ENCODE data around the gene GRID1. TPM values are rescaled to one million over a fixed set of nuclear protein-coding genes. Genes with fewer than 3 reads are reported as not detected.

Gene GRID1
- total and polyA plus RNA-seq, 9 of the 15 experiments (the other 6 are each of a cell fraction or from before 2014, with no cell fraction given), result 0.01 to 7.2 (median 1.2) TPM

DNA sequence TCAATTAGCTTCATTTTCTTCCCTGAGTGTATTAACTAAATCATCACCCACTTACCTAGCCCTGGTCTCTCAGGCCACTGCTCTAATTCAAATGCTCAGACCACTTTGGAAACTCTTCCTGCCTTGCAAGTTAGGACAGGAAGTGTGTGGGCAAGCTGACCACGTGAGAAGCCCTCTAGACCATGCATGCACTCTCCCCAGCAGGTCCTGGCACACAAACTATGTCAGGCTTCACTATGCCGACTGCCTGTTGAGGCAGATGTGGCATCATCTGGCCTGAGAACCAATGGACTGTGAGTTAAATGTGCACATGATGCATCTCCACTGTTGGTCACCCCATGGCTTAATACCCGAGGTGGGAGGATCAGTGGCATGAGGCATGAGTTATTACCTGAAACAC is 439.6 kb downstream of the GRID1 start:
- no peaks in the 10 kb centered on the region for H4K20me1 ChIP-seq (replicated peaks; ENCODE audit: control insufficient read depth, insufficient read depth, low read length)
- no peak for ATAC-seq
- H3K79me2 ChIP-seq (ENCODE audit: control insufficient read depth, insufficient read depth, low read length), result no peaks in the 10 kb centered on the region
- H3K9ac ChIP-seq (ENCODE audit: insufficient read depth in 1 of 2, low read depth in 2 of 2, low read length in 2 of 2), result no peak overlapping the region
- no peak for FAIRE-seq
- no peak for DNase-seq (ENCODE audit: extremely low read depth in 1 of 4, low spot score in 3 of 4)
- no peaks in the 10 kb centered on the region for H3K4me1 ChIP-seq (replicated peaks in 1 of 2; ENCODE audit: control insufficient read depth in 2 of 2, insufficient read depth in 2 of 2, low read length in 2 of 2)
- H2AFZ ChIP-seq (ENCODE audit: low read depth, low read length), result no peak overlapping the region
- no peaks in the 10 kb centered on the region for H3K9me1 ChIP-seq (ENCODE audit: control insufficient read depth, insufficient read depth, low read length)
- H3K36me3 ChIP-seq (ENCODE audit: control insufficient read depth, insufficient read depth, low read length), result no peaks in the 10 kb centered on the region
- no peak overlapping the region for H3K4me3 ChIP-seq
- ChIA-PET CTCF (ENCODE audit: low intra/inter-chr PET ratio) (no interaction called here), POLR2A (no interaction called here)
- WGBS (ENCODE audit: insufficient coverage, low coverage, missing lambda C conversion rate), result 0% methylated on average over 3 of the region's 3 CpGs
- no peak for TF ChIP-seq POLR2B (IDR thresholded peaks at IDR 0.05; ENCODE audit: low read depth, partially characterized antibody)
- TF ChIP-seq MEF2A (IDR thresholded peaks at IDR 0.05; ENCODE audit: control insufficient read depth, low read depth, low read length), result no peak
- TF ChIP-seq ZNF764 (CRISPR knock-in tag; IDR thresholded peaks at IDR 0.05; ENCODE audit: low read depth), result no peak
- no peak for TF ChIP-seq TEAD1 (CRISPR knock-in tag; IDR thresholded peaks at IDR 0.05)
- no peak for TF ChIP-seq TCF7L2 (IDR thresholded peaks at IDR 0.05; ENCODE audit: low read depth, low read length)
- no peak for TF ChIP-seq CCNT2 (IDR thresholded peaks at IDR 0.05; ENCODE audit: borderline replicate concordance, extremely low read depth, insufficient read length, low read depth, low read length)
- no peak for TF ChIP-seq ZNF311 (CRISPR knock-in tag; IDR thresholded peaks at IDR 0.05)
- TF ChIP-seq ZNF717 (CRISPR knock-in tag; IDR thresholded peaks at IDR 0.05), result no peak
- no peak for TF ChIP-seq SMARCE1 (IDR thresholded peaks at IDR 0.05)
- TF ChIP-seq, protein P1, sequence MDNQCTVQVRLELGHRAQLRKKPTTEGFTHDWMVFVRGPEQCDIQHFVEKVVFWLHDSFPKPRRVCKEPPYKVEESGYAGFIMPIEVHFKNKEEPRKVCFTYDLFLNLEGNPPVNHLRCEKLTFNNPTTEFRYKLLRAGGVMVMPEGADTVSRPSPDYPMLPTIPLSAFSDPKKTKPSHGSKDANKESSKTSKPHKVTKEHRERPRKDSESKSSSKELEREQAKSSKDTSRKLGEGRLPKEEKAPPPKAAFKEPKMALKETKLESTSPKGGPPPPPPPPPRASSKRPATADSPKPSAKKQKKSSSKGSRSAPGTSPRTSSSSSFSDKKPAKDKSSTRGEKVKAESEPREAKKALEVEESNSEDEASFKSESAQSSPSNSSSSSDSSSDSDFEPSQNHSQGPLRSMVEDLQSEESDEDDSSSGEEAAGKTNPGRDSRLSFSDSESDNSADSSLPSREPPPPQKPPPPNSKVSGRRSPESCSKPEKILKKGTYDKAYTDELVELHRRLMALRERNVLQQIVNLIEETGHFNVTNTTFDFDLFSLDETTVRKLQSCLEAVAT (IDR thresholded peaks at IDR 0.05), result no peak
- no peak for TF ChIP-seq POLR2AphosphoS5 (IDR thresholded peaks at IDR 0.05; ENCODE audit: control insufficient read depth, insufficient read depth, low read depth, low read length)
- no peak for TF ChIP-seq EHMT2 (IDR thresholded peaks at IDR 0.05)
- TF ChIP-seq CBFA2T3 (IDR thresholded peaks at IDR 0.05), result no peak
- TF ChIP-seq RBM22 (IDR thresholded peaks at IDR 0.05; ENCODE audit: low read depth, low read length, poor library complexity, severe bottlenecking), result no peak
- TF ChIP-seq, protein P2, sequence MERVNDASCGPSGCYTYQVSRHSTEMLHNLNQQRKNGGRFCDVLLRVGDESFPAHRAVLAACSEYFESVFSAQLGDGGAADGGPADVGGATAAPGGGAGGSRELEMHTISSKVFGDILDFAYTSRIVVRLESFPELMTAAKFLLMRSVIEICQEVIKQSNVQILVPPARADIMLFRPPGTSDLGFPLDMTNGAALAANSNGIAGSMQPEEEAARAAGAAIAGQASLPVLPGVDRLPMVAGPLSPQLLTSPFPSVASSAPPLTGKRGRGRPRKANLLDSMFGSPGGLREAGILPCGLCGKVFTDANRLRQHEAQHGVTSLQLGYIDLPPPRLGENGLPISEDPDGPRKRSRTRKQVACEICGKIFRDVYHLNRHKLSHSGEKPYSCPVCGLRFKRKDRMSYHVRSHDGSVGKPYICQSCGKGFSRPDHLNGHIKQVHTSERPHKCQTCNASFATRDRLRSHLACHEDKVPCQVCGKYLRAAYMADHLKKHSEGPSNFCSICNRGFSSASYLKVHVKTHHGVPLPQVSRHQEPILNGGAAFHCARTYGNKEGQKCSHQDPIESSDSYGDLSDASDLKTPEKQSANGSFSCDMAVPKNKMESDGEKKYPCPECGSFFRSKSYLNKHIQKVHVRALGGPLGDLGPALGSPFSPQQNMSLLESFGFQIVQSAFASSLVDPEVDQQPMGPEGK (CRISPR knock-in tag; IDR thresholded peaks at IDR 0.05; ENCODE audit: borderline replicate concordance), result no peak
- no peak for TF ChIP-seq L3MBTL2 (IDR thresholded peaks at IDR 0.05)
- TF ChIP-seq, protein P3, sequence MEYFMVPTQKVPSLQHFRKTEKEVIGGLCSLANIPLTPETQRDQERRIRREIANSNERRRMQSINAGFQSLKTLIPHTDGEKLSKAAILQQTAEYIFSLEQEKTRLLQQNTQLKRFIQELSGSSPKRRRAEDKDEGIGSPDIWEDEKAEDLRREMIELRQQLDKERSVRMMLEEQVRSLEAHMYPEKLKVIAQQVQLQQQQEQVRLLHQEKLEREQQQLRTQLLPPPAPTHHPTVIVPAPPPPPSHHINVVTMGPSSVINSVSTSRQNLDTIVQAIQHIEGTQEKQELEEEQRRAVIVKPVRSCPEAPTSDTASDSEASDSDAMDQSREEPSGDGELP (CRISPR knock-in tag; IDR thresholded peaks at IDR 0.05; ENCODE audit: borderline replicate concordance), result no peak
- TF ChIP-seq CHD4 (IDR thresholded peaks at IDR 0.05; ENCODE audit: insufficient read depth, insufficient replicate concordance, low read depth, low read length, poor library complexity, severe bottlenecking), result no peak
- TF ChIP-seq, protein P4, sequence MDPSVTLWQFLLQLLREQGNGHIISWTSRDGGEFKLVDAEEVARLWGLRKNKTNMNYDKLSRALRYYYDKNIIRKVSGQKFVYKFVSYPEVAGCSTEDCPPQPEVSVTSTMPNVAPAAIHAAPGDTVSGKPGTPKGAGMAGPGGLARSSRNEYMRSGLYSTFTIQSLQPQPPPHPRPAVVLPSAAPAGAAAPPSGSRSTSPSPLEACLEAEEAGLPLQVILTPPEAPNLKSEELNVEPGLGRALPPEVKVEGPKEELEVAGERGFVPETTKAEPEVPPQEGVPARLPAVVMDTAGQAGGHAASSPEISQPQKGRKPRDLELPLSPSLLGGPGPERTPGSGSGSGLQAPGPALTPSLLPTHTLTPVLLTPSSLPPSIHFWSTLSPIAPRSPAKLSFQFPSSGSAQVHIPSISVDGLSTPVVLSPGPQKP (CRISPR knock-in tag; IDR thresholded peaks at IDR 0.05), result no peak
- intact Hi-C loops (cut with micrococcal nuclease), result no loop called here
- H3K27me3 ChIP-seq (ENCODE audit: control insufficient read depth in 2 of 2, insufficient read depth in 2 of 2, low read length in 2 of 2), result peaks cover 0 to 3% of the 10 kb centered on the region in 2 experiments; a peak in 1 of 5 replicates
- in situ Hi-C loops (cut with MboI), result no loop called here
- H3K27ac ChIP-seq (ENCODE audit: extremely low read depth, low read depth, low read length), result no peak overlapping the region
- no TSS peak for BruUV-seq (replicated peaks)
- H3K9me3 ChIP-seq (replicated peaks; ENCODE audit: control insufficient read depth, insufficient read depth, low read depth, low read length), result no peaks in the 10 kb centered on the region
- H3K4me2 ChIP-seq (ENCODE audit: insufficient read depth, low read length), result no peak overlapping the region
